Tibial artery (tissue), 4 donors: Measurements from ENCODE around the gene TBC1D9.

ENCODE experiments used
- DNase-seq, 2 donors: peaks; one replicate each; pipeline ENCODE4 v3.0.0-alpha.2; 2019
- H3K27ac ChIP-seq, 2 donors: fragments of 200-600 bp; sonication (generic) in 1 of 2; 1 replicate in 1 of 2; 2 replicates in 1 of 2; pipeline ENCODE4 v1.5.1; 2018 to 2019; ENCODE audit warnings: mild to moderate bottlenecking in 1 of 2
- H3K27me3 ChIP-seq, 2 donors: fragments of 200-600 bp; sonication (generic) in 1 of 2; one replicate each; pipeline versions ENCODE4 v1.5.1 to v1.6.0; 2016 to 2019
- H3K36me3 ChIP-seq, 3 donors: fragments of 200-600 bp; sonication (generic) in 2 of 3; one replicate each; pipeline ENCODE4 v1.5.1; 2016 to 2019; ENCODE audit warnings: mild to moderate bottlenecking in 2 of 3
- H3K4me1 ChIP-seq, 4 donors: fragments of 200-600 bp; sonication (generic) in 2 of 4; 1 replicate in 3 of 4; 2 replicates in 1 of 4; pipeline ENCODE4 v1.5.1; 2016 to 2019
- H3K4me3 ChIP-seq, 2 donors: fragments of 200-600 bp; sonication (generic) in 1 of 2; 1 replicate in 1 of 2; 2 replicates in 1 of 2; pipeline ENCODE4 v1.5.1; 2018 to 2019; ENCODE audit warnings: mild to moderate bottlenecking in 2 of 2
- H3K9me3 ChIP-seq, 3 donors: fragments of 200-600 bp; sonication (generic) in 1 of 3; one replicate each; pipeline ENCODE4 v1.5.1; 2016 to 2019
- intact Hi-C: fragments of 100-400 bp; cut with DNase I; formaldehyde crosslinking; loops from one replicate; pipeline ENCODE4 v1.15.0; 2023; ENCODE audit warnings: low total_unique reads
- TF ChIP-seq, protein P1 (sequence below), 2 experiments: fragments of 200-600 bp in 1 of 2; fragments of 450-650 bp in 1 of 2; IDR thresholded peaks; one replicate each; pipeline ENCODE4 v1.5.1; 2017 to 2019; ENCODE audit warnings: antibody characterized with exemption in 2 of 2, mild to moderate bottlenecking in 1 of 2, moderate library complexity in 1 of 2

Gene TBC1D9

DNA sequence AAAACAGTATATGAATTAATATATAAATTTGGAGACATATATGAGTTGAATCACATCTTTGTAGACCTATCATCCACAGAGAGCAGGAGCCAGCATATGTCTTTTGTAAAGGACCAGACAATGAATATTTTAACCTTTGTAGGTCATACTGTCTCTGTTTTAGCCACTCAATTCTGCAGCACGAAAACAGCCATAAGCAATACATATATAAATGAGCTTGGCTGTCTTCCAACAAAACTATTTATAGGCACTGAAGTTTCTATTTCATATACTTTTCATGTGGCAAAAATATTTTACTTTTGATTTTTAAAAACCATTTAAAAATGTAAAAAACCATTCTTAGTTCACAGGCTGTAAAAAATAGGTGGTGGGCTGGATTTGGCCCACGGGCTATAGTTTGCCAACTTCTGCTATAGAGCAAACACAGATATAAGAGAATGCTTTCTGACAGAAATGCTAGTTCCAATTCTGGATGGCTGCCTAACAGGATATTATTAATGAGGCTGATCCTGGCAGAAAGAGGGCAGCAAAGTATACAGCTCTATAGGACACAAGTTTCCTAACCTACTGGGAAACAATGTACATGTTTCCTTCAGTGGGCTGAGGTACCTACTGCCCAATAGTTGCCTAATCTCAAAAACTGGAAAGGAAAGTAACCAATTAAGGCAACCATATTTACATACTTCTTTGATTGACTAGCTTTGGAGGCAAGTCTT lies 129.4 kb downstream of the TBC1D9 start:
- intact Hi-C loops, result no loop called here
- no peaks in the 10 kb centered on the region for H3K4me1 ChIP-seq
- no peaks in the 10 kb centered on the region for H3K27me3 ChIP-seq
- no peak overlapping the region for H3K4me3 ChIP-seq
- peaks cover 11 to 69% (median 46%) of the 10 kb centered on the region in 3 donors for H3K36me3 ChIP-seq
- no peak for DNase-seq
- no peak overlapping the region for H3K27ac ChIP-seq
- TF ChIP-seq, protein P1, sequence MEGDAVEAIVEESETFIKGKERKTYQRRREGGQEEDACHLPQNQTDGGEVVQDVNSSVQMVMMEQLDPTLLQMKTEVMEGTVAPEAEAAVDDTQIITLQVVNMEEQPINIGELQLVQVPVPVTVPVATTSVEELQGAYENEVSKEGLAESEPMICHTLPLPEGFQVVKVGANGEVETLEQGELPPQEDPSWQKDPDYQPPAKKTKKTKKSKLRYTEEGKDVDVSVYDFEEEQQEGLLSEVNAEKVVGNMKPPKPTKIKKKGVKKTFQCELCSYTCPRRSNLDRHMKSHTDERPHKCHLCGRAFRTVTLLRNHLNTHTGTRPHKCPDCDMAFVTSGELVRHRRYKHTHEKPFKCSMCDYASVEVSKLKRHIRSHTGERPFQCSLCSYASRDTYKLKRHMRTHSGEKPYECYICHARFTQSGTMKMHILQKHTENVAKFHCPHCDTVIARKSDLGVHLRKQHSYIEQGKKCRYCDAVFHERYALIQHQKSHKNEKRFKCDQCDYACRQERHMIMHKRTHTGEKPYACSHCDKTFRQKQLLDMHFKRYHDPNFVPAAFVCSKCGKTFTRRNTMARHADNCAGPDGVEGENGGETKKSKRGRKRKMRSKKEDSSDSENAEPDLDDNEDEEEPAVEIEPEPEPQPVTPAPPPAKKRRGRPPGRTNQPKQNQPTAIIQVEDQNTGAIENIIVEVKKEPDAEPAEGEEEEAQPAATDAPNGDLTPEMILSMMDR (IDR thresholded peaks at IDR 0.05), result no peak
- no peaks in the 10 kb centered on the region for H3K9me3 ChIP-seq

DNA sequence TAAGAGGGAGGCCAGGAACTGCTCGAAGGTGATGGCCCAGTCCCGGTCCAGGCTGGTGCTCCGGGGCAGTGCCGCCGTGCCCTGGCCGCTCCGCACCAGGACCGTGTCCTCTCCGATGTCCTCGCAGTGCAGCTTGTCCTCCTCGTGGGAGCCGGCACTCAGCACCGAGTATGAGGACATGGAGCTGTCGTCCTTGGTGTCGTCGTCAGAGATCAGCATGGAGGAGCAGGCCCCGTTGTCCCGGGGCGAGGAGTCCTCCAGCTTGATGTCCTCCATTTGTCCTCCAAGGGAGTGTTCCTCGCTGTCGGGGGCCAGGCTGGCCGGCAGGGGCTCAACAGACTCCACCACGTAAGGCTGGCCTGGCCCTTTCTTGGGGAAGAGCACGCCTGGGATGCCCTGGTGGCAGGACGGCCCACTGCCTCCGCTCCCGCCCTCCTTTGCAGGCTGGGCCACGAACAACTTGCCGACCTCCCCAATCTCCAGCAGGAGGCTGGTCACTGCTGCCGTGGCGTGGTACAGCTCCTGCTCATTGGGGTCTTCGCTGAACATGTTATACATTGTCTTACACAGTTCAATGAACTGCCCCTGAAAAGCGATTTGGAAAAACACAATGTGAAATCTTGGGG lies 133.7 kb downstream of the TBC1D9 start:
- H3K4me3 ChIP-seq, result no peak overlapping the region
- intact Hi-C loops, result no loop called here
- H3K27me3 ChIP-seq, result no peaks in the 10 kb centered on the region
- DNase-seq, result no peak
- no peak overlapping the region for H3K27ac ChIP-seq
- H3K36me3 ChIP-seq, result peaks cover 11 to 50% (median 46%) of the 10 kb centered on the region in 3 donors
- TF ChIP-seq, protein P1 (IDR thresholded peaks at IDR 0.05), result no peak
- no peaks in the 10 kb centered on the region for H3K9me3 ChIP-seq
- H3K4me1 ChIP-seq, result no peaks in the 10 kb centered on the region

GRCh38 chr4:140621161-140621560 lies 135.0 kb downstream of the TBC1D9 start:
- Histone ChIP-seq H3K27me3 (no peaks in the 10 kb centered on the region), H3K9me3 (no peaks in the 10 kb centered on the region), H3K36me3 (peaks cover 11 to 37% (median 36%) of the 10 kb centered on the region in 3 donors), H3K4me3 (no peak overlapping the region), H3K27ac (no peak overlapping the region), H3K4me1 (no peaks in the 10 kb centered on the region)
- DNase-seq, result no peak
- TF ChIP-seq, protein P1 (IDR thresholded peaks at IDR 0.05), result no peak
- intact Hi-C loops, result no loop called here

GRCh38 chr4:140617499-140618248 lies 138.5 kb downstream of the TBC1D9 start:
- Histone ChIP-seq H3K9me3 (no peaks in the 10 kb centered on the region), H3K27me3 (no peaks in the 10 kb centered on the region), H3K4me1 (no peaks in the 10 kb centered on the region), H3K27ac (no peak overlapping the region), H3K36me3 (peaks cover 7 to 9% (median 7%) of the 10 kb centered on the region in 3 donors), H3K4me3 (no peak overlapping the region)
- TF ChIP-seq, protein P1 (IDR thresholded peaks at IDR 0.05), result no peak
- no peak for DNase-seq
- intact Hi-C loops, result loop anchor here (10.0 kb wide), 1 partner anchor 237 kb away; no protein-coding TSS in a partner anchor

GRCh38 chr4:140615451-140615850 lies 140.7 kb downstream of the TBC1D9 start:
- no peak for DNase-seq
- Histone ChIP-seq H3K27ac (no peak overlapping the region), H3K9me3 (no peaks in the 10 kb centered on the region), H3K36me3 (no peaks in the 10 kb centered on the region), H3K27me3 (no peaks in the 10 kb centered on the region), H3K4me1 (no peaks in the 10 kb centered on the region), H3K4me3 (no peak overlapping the region)
- intact Hi-C loops, result loop anchor here (10.0 kb wide), 1 partner anchor 239 kb away; no protein-coding TSS in a partner anchor
- TF ChIP-seq, protein P1 (IDR thresholded peaks at IDR 0.05), result no peak
